ENCODE data around the gene KCNIP4. TPM values are rescaled to one million over a fixed set of nuclear protein-coding genes. Genes with fewer than 3 reads are reported as not detected.

Gene KCNIP4
- total and polyA plus RNA-seq, 10 of the 15 experiments (the other 5 are each of a cell fraction or from before 2014, with no cell fraction given): 0.03 to 0.23 (median 0.13) TPM; not detected in 7

- Histone ChIP-seq H3K4me2 (ENCODE audit: control insufficient read depth, insufficient read depth) (no peak overlapping the region), H3K9ac (ENCODE audit: control insufficient read depth, insufficient read depth, low read length) (no peak overlapping the region), H3K79me2 (ENCODE audit: control insufficient read depth, insufficient read depth, low read length) (no peaks in the 10 kb centered on the region), H3K36me3 (ENCODE audit: control insufficient read depth in 2 of 2, insufficient read depth in 2 of 2, low read length in 1 of 2) (no peaks in the 10 kb centered on the region), H3K27ac (ENCODE audit: control insufficient read depth, insufficient read depth) (no peak overlapping the region), H3K4me1 (ENCODE audit: control insufficient read depth, insufficient read depth, low read length) (no peaks in the 10 kb centered on the region), H4K20me1 (ENCODE audit: control insufficient read depth, insufficient read depth) (no peaks in the 10 kb centered on the region), H3K9me3 (replicated peaks; ENCODE audit: control insufficient read depth, insufficient read depth, low read length) (no peaks in the 10 kb centered on the region), H3K4me3 (no peak overlapping the region), H3K27me3 (replicated peaks in 1 of 2; ENCODE audit: control insufficient read depth in 2 of 2, insufficient read depth in 2 of 2, low read length in 1 of 2) (no peaks in the 10 kb centered on the region), H2AFZ (ENCODE audit: control insufficient read depth, low read depth, low read length) (no peak overlapping the region)
- no peak for DNase-seq (ENCODE audit: low read depth, low spot score)
- intact Hi-C loops (cut with micrococcal nuclease; ENCODE audit: unreplicated experiment) (no loop called here), in situ Hi-C loops (cut with MboI) (no loop called here)
- no TSS peak for BruUV-seq (replicated peaks)
- 0% methylated on average over 3 of the region's 3 CpGs for WGBS (ENCODE audit: insufficient coverage, insufficient replicate concordance, low lambda C conversion rate, missing lambda C conversion rate)
- POLR2A ChIA-PET: no interaction called here
- no peak for ATAC-seq
- FAIRE-seq: no peak
- RAD21 ChIA-PET (ENCODE audit: unreplicated experiment): no interaction called here
- TF ChIP-seq GABPA (IDR thresholded peaks at IDR 0.05; ENCODE audit: low read depth): no peak
- TF ChIP-seq USF1 (IDR thresholded peaks at IDR 0.05; ENCODE audit: borderline replicate concordance, extremely low read length, insufficient read depth, low read depth, low read length): no peak
- TF ChIP-seq MXI1 (IDR thresholded peaks at IDR 0.05; ENCODE audit: low read depth, low read length): no peak
- no peak for TF ChIP-seq E2F8 (IDR thresholded peaks at IDR 0.05; ENCODE audit: low read depth, partially characterized antibody)
- TF ChIP-seq FOXM1 (IDR thresholded peaks at IDR 0.05; ENCODE audit: low read depth, low read length): no peak
- no peak for TF ChIP-seq NR2C1 (IDR thresholded peaks at IDR 0.05)
- SMC1A ChIA-PET (ENCODE audit: uncharacterized antibody, unreplicated experiment): no interaction called here
- CTCF ChIA-PET: interaction anchor here (0.9 to 1.0 kb wide), 3 partner anchors 18 to 308 kb away, joined by 3 to 4 read pairs (median 3); no protein-coding TSS in a partner anchor
Measured at GRCh38 chr4:21806991-21807390, 141.6 kb downstream of the KCNIP4 start.

Data from GM12878 (cell line).